ENCODE results near the gene RRAD. TPM values are rescaled to one million over a fixed set of nuclear protein-coding genes. Genes with fewer than 3 reads are reported as not detected.
"Not testable (repeated sequence)": the region's sequence is repeated elsewhere in the genome, so short reads cannot be mapped to it uniquely, and the experiment has no call there.

The RRAD gene
- total and polyA plus RNA-seq, 2 donors (not counting 3 experiments of a cell fraction or from before 2014, with no cell fraction given), result 0.22 to 0.48 TPM

GRCh38 chr16:66958857-66959703 lies 33.7 kb upstream of the RRAD start:
- dilution Hi-C loops (cut with MboI; ENCODE audit: extremely low pct_ligation_motif_present, low sequenced_read_pairs), result no loop called here
- no TSS peak for BruUV-seq (replicated peaks)
- Histone ChIP-seq H3K36me3 (ENCODE audit: control insufficient read depth in 2 of 2, extremely low read depth in 1 of 2, insufficient read depth in 2 of 2, low read length in 2 of 2) (no peaks in the 10 kb centered on the region), H3K27ac (ENCODE audit: insufficient read depth, low read depth, low read length) (no peak overlapping the region), H3K9ac (replicated peaks; ENCODE audit: extremely low read depth, insufficient read depth, low read length) (no peak overlapping the region), H3K4me1 (ENCODE audit: control insufficient read depth, extremely low read depth, insufficient read depth, low read length) (no peaks in the 10 kb centered on the region), H3K4me3 (replicated peaks in 1 of 3; ENCODE audit: insufficient read depth in 1 of 3, low read depth in 1 of 3, low read length in 3 of 3) (no peak overlapping the region), H3K79me2 (ENCODE audit: control insufficient read depth, insufficient read depth, low read length) (no peaks in the 10 kb centered on the region), H4K20me1 (replicated peaks; ENCODE audit: control insufficient read depth, extremely low read depth, insufficient read depth, low read length) (no peaks in the 10 kb centered on the region), H3K27me3 (ENCODE audit: control insufficient read depth in 2 of 2, insufficient read depth in 2 of 2, low read length in 2 of 2) (peaks cover 1 to 2% of the 10 kb centered on the region in 2 experiments), H2AFZ (ENCODE audit: low read depth, low read length) (no peak overlapping the region), H3K9me1 (replicated peaks; ENCODE audit: control insufficient read depth, extremely low read depth, insufficient read depth, low read length) (no peaks in the 10 kb centered on the region), H3K4me2 (ENCODE audit: insufficient read depth, low read length) (no peak overlapping the region), H3K9me3 (replicated peaks; ENCODE audit: control insufficient read depth, insufficient read depth, low read length) (no peaks in the 10 kb centered on the region)
- no peak for FAIRE-seq
- DNase-seq (ENCODE audit: low read depth, low spot score), result no peak
- TF ChIP-seq JUN (IDR thresholded peaks at IDR 0.05; ENCODE audit: borderline replicate concordance, insufficient read depth, insufficient read length, low read depth) (no peak), POLR2AphosphoS5 (IDR thresholded peaks at IDR 0.05; ENCODE audit: insufficient read depth, low read depth, low read length) (no peak), GATA2 (IDR thresholded peaks at IDR 0.05; ENCODE audit: insufficient read depth, insufficient read length, low read depth, low read length) (no peak), MYC (IDR thresholded peaks at IDR 0.05; ENCODE audit: low read depth, low read length) (no peak), EZH2 (IDR thresholded peaks at IDR 0.05; ENCODE audit: borderline replicate concordance, low read depth, low read length, severe bottlenecking) (no peak), CTCF (IDR thresholded peaks at IDR 0.05; ENCODE audit: extremely low read depth in 1 of 2, insufficient read depth in 1 of 2, low read depth in 1 of 2, low read length in 2 of 2) (no peak), POLR2A (IDR thresholded peaks at IDR 0.05; ENCODE audit: low read depth, low read length) (no peak)
- POLR2A ChIA-PET, result no interaction called here
- CTCF ChIA-PET, result interaction anchor here (4.7 kb wide), 1 partner anchor 196 kb away, joined by 26 read pairs; no protein-coding TSS in a partner anchor
- intact Hi-C loops (cut with micrococcal nuclease), result loop anchor here (10.0 kb wide), 1 partner anchor 436 kb away; the partner anchor contains the start of gene TPPP3

GRCh38 chr16:66956154-66956457 lies 30.8 kb upstream of the RRAD start:
- H3K4me1 ChIP-seq (ENCODE audit: control insufficient read depth, extremely low read depth, insufficient read depth, low read length); H2AFZ ChIP-seq (ENCODE audit: low read depth, low read length); H3K27me3 ChIP-seq (ENCODE audit: control insufficient read depth in 2 of 2, insufficient read depth in 2 of 2, low read length in 2 of 2); H3K9ac ChIP-seq (replicated peaks; ENCODE audit: extremely low read depth, insufficient read depth, low read length); FAIRE-seq; H3K79me2 ChIP-seq (ENCODE audit: control insufficient read depth, insufficient read depth, low read length); DNase-seq (ENCODE audit: low read depth, low spot score); H3K4me2 ChIP-seq (ENCODE audit: insufficient read depth, low read length); H3K4me3 ChIP-seq (replicated peaks in 1 of 3; ENCODE audit: insufficient read depth in 1 of 3, low read depth in 1 of 3, low read length in 3 of 3); H3K36me3 ChIP-seq (ENCODE audit: control insufficient read depth in 2 of 2, extremely low read depth in 1 of 2, insufficient read depth in 2 of 2, low read length in 2 of 2); BruUV-seq (replicated peaks); H3K9me1 ChIP-seq (replicated peaks; ENCODE audit: control insufficient read depth, extremely low read depth, insufficient read depth, low read length); H4K20me1 ChIP-seq (replicated peaks; ENCODE audit: control insufficient read depth, extremely low read depth, insufficient read depth, low read length); POLR2A ChIA-PET; H3K9me3 ChIP-seq (replicated peaks; ENCODE audit: control insufficient read depth, insufficient read depth, low read length); dilution Hi-C loops (cut with MboI; ENCODE audit: extremely low pct_ligation_motif_present, low sequenced_read_pairs); H3K27ac ChIP-seq (ENCODE audit: insufficient read depth, low read depth, low read length): not testable (repeated sequence)
- CTCF ChIA-PET, result interaction anchor here (0.7 to 4.7 kb wide), 5 partner anchors 61 to 558 kb away, joined by 3 to 26 read pairs (median 3); no protein-coding TSS in a partner anchor
- intact Hi-C loops (cut with micrococcal nuclease), result loop anchor here (10.0 kb wide), 1 partner anchor 439 kb away; the partner anchor contains the start of gene TPPP3
